ENCODE results near the gene MSRB1. TPM values are rescaled to one million over a fixed set of nuclear protein-coding genes. Genes with fewer than 3 reads are reported as not detected.

Gene MSRB1
- total RNA-seq, 2 donors from 2014 or later: 21.2 to 37.6 TPM

GRCh38 chr16:1918351-1919326 lies 24.4 kb downstream of the MSRB1 start, which contains the start of gene HS3ST6:
TSS of gene HS3ST6 (minus strand) at chr16:1918415. CDS start at chr16:1918323, 92 bp downstream.
- no peaks in the 10 kb centered on the region for H3K4me1 ChIP-seq (ENCODE audit: control insufficient read depth in 1 of 2, low read depth in 2 of 2)
- peaks cover 18% of the 10 kb centered on the region for H3K27me3 ChIP-seq (replicated peaks; ENCODE audit: insufficient read depth)
- ATAC-seq (ENCODE audit: insufficient number of reproducible peaks, low FRiP score, low read depth): no peak
- H3K27ac ChIP-seq: no peak within 1 kb of the TSS
- no peak within 1 kb of the TSS for H3K4me3 ChIP-seq
- no peak for TF ChIP-seq CTCF (IDR thresholded peaks at IDR 0.05)
- H3K36me3 ChIP-seq: no peaks in the 10 kb centered on the region
- H3K9me3 ChIP-seq: no peaks in the 10 kb centered on the region
- no peak for DNase-seq (ENCODE audit: low spot score)

GRCh38 chr16:1917665-1918350 lies 25.2 kb downstream of the MSRB1 start:
- no peak overlapping the region for H3K27ac ChIP-seq
- DNase-seq (ENCODE audit: low spot score) (no peak), ATAC-seq (ENCODE audit: insufficient number of reproducible peaks, low FRiP score, low read depth) (no peak)
- no peaks in the 10 kb centered on the region for H3K4me1 ChIP-seq (ENCODE audit: control insufficient read depth in 1 of 2, low read depth in 2 of 2)
- TF ChIP-seq CTCF (IDR thresholded peaks at IDR 0.05): no peak
- H3K4me3 ChIP-seq: no peak overlapping the region
- no peaks in the 10 kb centered on the region for H3K36me3 ChIP-seq
- H3K27me3 ChIP-seq (replicated peaks; ENCODE audit: insufficient read depth): peaks cover 12% of the 10 kb centered on the region
- no peaks in the 10 kb centered on the region for H3K9me3 ChIP-seq

GRCh38 chr16:1917056-1917664 lies 25.8 kb downstream of the MSRB1 start:
- Histone ChIP-seq H3K27ac (no peak overlapping the region), H3K27me3 (replicated peaks; ENCODE audit: insufficient read depth) (peaks cover 11% of the 10 kb centered on the region), H3K4me1 (ENCODE audit: control insufficient read depth in 1 of 2, low read depth in 2 of 2) (no peaks in the 10 kb centered on the region), H3K4me3 (no peak overlapping the region), H3K36me3 (no peaks in the 10 kb centered on the region), H3K9me3 (no peaks in the 10 kb centered on the region)
- ATAC-seq (ENCODE audit: insufficient number of reproducible peaks, low FRiP score, low read depth) (no peak), DNase-seq (ENCODE audit: low spot score) (no peak)
- TF ChIP-seq CTCF (IDR thresholded peaks at IDR 0.05): no peak

- TF ChIP-seq CTCF (IDR thresholded peaks at IDR 0.05): no peak
- H3K4me3 ChIP-seq: no peak overlapping the region
- peaks cover 11% of the 10 kb centered on the region for H3K27me3 ChIP-seq (replicated peaks; ENCODE audit: insufficient read depth)
- no peaks in the 10 kb centered on the region for H3K9me3 ChIP-seq
- H3K36me3 ChIP-seq: no peaks in the 10 kb centered on the region
- H3K4me1 ChIP-seq (ENCODE audit: control insufficient read depth in 1 of 2, low read depth in 2 of 2): no peaks in the 10 kb centered on the region
- ATAC-seq (ENCODE audit: insufficient number of reproducible peaks, low FRiP score, low read depth): no peak
- DNase-seq (ENCODE audit: low spot score): no peak
- H3K27ac ChIP-seq: no peak overlapping the region
Measured at GRCh38 chr16:1916640-1916990, 26.4 kb downstream of the MSRB1 start.
